Ovary (tissue), 3 donors: Measurements from ENCODE around the gene SLC7A6OS.

Source experiments
- CTCF ChIP-seq, 3 donors: fragments of 450-650 bp in 2 of 3; fragments of 200-600 bp in 1 of 3; IDR thresholded peaks; one replicate each; pipeline versions ENCODE4 v1.5.1 to v1.8.0; 2016 to 2022; ENCODE audit warnings: antibody characterized with exemption in 3 of 3, mild to moderate bottlenecking in 1 of 3
- EP300 ChIP-seq: sonication (generic); formaldehyde crosslinking; IDR thresholded peaks from one replicate; pipeline ENCODE4 v1.6.1; 2017; ENCODE audit warnings: antibody characterized with exemption
- POLR2A ChIP-seq: fragments of 450-650 bp; IDR thresholded peaks from one replicate; pipeline ENCODE4 v1.6.1; 2017; ENCODE audit warnings: antibody characterized with exemption, mild to moderate bottlenecking, moderate library complexity
- donor health status: DM: no; HTN: no; CAD: no.

- no peak for TF ChIP-seq CTCF (IDR thresholded peaks at IDR 0.05)
- TF ChIP-seq POLR2A = no peak
- TF ChIP-seq EP300 = no peak
These were observed 27.8 kb upstream of the SLC7A6OS start for GRCh38 chr16:68338326-68339119.
